Stimulated activated CD4-positive, alpha-beta T cell treated with anti-CD3 and anti-CD28 coated beads, Interleukin-1b, Interleukin-23, amount 100 ng/mL, for 1 hour (primary cell): ENCODE results near the gene JPT2.
"Not testable (repeated sequence)": the region's sequence is repeated elsewhere in the genome, so short reads cannot be mapped to it uniquely, and the experiment has no call there.

Source experiments
- DNase-seq, 2 donors: peaks; one replicate each; pipeline ENCODE4 v3.0.0-alpha.2; 2020; ENCODE audit warnings: low read depth in 2 of 2

Gene JPT2

GRCh38 chr16:1732071-1732470 lies 54.0 kb downstream of the JPT2 start:
- no peak for DNase-seq

GRCh38 chr16:1732551-1732987 lies 54.5 kb downstream of the JPT2 start:
- DNase-seq = not testable (repeated sequence)

- no peak for DNase-seq
These were observed 56.0 kb downstream of the JPT2 start for GRCh38 chr16:1734123-1734522.

- DNase-seq = no peak
These were observed 56.7 kb downstream of the JPT2 start for GRCh38 chr16:1734816-1735215.

- DNase-seq = no peak
These were observed 62.2 kb downstream of the JPT2 start for GRCh38 chr16:1740234-1740633.

GRCh38 chr16:1740781-1741490 lies 62.9 kb downstream of the JPT2 start:
- no peak for DNase-seq

GRCh38 chr16:1741553-1742165 lies 63.6 kb downstream of the JPT2 start:
- no peak for DNase-seq

GRCh38 chr16:1743376-1744337 lies 65.6 kb downstream of the JPT2 start:
- DNase-seq = no peak

- no peak for DNase-seq
These were observed 66.3 kb downstream of the JPT2 start for GRCh38 chr16:1744338-1744840.

- no peak for DNase-seq
These were observed 67.3 kb downstream of the JPT2 start for GRCh38 chr16:1745181-1745899.

- no peak for DNase-seq
These were observed 68.0 kb downstream of the JPT2 start for GRCh38 chr16:1745900-1746692.

- DNase-seq = no peak
These were observed 68.7 kb downstream of the JPT2 start for GRCh38 chr16:1746693-1747195.

- DNase-seq = no peak
These were observed 69.9 kb downstream of the JPT2 start for GRCh38 chr16:1747934-1748333.

- DNase-seq = no peak
These were observed 71.4 kb downstream of the JPT2 start for GRCh38 chr16:1749152-1750117.
